Bronchial epithelial cell (primary cell): ENCODE results near the gene PGGHG. TPM values are rescaled to one million over a fixed set of nuclear protein-coding genes. Genes with fewer than 3 reads are reported as not detected.
"Not testable (repeated sequence)": the region's sequence is repeated elsewhere in the genome, so short reads cannot be mapped to it uniquely, and the experiment has no call there.

Experiments
- DNase-seq: peaks from one replicate; pipeline ENCODE4 v3.0.0-alpha.2; 2010; ENCODE audit warnings: low read depth
- FAIRE-seq: peaks from 2 replicates; lab custom pipeline; 2011; peaks lifted over from hg19 to GRCh38; lab: Jason Lieb, UNC
- H3K27me3 ChIP-seq: 2 replicates; pipeline ENCODE4 v1.5.1; 2011; ENCODE audit warnings: low read length; ENCODE audit not compliant: control insufficient read depth, insufficient read depth
- H3K36me3 ChIP-seq: 2 replicates; pipeline ENCODE4 v1.5.1; 2011; ENCODE audit warnings: low read length; ENCODE audit not compliant: control insufficient read depth, insufficient read depth
- H3K4me3 ChIP-seq: 2 replicates; pipeline ENCODE4 v1.5.1; 2011; ENCODE audit warnings: mild to moderate bottlenecking, low read depth, low read length, control low read depth
- CTCF ChIP-seq: IDR thresholded peaks from 2 replicates; pipeline ENCODE4 v1.5.1; 2011; ENCODE audit warnings: mild to moderate bottlenecking, moderate library complexity, low read length, control low read depth, inconsistent platforms; ENCODE audit not compliant: insufficient read depth, severe bottlenecking
- total RNA-seq: library from RNA; depleted of rRNA; stranded (reverse); fragments of >200 nt; gene quantifications from 2 replicates; pipeline ENCODE4 v1.2.1, GENCODE V29; 2014

Gene PGGHG
- total RNA-seq, 1 donor from 2014 or later: 3.2 TPM

DNA sequence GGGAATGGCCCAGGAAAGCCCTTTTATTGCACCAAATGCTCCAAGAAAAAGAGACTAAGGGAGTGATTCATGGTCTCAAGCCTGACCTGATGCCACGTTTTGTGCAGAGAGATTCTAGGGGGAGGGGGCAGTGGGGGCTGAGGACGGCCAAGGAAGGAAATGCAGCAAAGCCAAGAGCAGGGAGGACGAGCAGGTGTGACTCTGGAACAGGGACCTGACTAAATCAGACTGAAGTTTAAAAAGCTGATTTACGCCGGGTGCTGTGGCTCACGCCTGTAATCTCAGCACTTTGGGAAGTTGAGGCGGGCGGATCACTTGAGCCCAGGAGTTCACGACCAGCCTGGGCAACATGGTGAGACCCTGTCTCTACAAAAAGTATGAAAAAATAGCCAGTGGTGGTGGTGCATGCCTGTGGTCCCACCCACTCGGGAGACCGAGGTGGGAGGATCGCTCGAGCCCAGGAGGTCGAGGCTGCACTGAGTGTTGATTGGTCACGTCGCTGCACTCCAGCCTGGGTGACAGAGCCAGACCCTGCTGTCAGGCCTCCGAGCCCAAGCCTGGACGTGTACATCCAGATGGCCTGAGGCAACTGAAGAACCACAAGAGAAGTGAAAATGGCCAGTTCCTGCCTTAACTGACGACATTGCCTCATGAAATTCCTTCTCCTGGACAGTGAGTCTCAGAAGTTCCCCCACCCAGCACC lies 42.6 kb downstream of the PGGHG start:
- no peak for TF ChIP-seq CTCF
- FAIRE-seq: no peak
- Histone ChIP-seq H3K4me3 (no peak overlapping the region), H3K27me3 (peaks cover 4% of the 10 kb centered on the region), H3K36me3 (no peaks in the 10 kb centered on the region)
- no peak for DNase-seq

DNA sequence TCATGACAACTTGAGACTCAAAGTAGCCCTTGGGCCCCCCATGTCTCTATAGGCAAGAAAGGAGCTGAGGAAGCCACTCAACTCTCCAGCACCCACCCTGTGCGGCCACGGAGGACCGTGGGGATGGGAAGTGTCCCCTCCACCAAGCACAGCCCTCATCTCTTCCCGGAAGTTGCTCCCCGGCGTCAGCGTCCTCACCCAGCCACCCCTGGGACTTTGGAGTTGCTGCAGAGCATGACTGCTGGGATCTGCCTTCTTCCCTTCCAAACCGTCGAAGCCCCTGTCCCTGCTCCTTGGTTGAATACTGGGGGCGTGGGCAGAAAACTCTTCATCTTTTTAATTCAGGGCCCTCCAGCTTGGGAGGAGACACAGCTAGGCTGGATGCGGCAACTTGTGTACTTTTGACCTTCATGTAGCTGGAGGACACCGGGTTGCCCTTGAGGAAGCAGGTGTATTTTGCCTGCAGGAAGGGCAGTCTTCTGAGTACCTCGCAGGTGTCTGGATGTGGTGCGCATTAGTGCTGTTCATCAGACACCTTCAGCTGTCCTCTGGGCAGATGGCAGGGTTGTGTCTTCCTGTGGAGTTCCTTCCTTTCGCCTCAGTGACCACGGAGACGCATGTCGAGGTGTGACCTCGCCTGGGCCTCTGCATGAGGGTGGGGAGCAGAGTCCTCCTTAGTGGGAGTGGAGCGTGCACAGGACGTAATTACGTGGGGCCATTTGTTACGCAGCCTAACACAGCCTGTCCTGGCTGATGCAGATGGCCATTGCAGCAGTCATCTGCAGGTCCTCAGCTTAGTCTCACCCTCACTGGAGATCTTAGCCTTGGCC lies 43.9 kb downstream of the PGGHG start:
- FAIRE-seq (peak; percentile 13), DNase-seq (no peak)
- no peak for TF ChIP-seq CTCF
- Histone ChIP-seq H3K4me3 (no peak overlapping the region), H3K36me3 (no peaks in the 10 kb centered on the region), H3K27me3 (peaks cover 4% of the 10 kb centered on the region)

DNA sequence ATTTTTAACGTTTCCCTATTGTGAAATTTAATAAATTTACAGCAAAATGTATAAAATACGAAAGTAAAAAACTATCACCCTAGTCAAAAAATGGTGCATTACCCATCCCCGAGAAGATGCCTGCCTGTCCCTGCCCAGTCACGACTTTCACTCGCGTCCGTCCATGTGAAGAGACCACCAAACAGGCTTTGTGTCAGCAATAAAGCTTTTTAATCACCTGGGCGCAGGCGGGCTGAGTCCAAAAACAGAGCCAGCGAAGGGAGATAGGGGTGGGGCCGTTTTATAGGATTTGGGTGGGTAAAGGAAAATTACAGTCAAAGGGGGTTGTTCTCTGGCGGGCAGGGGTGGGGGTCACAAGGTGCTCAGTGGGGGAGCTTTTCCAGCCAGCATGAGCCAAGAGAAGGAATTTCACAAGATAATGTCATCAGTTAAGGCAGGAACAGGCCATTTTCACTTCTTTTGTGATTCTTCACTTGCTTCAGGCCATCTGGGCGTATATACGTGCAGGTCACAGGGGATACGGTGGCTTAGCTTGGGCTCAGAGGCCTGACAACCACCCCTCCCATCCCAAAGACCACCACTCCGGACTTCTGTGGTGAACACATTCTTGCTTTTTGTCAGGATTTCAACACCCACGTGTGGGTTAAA lies 44.8 kb downstream of the PGGHG start:
- FAIRE-seq, DNase-seq, H3K36me3 ChIP-seq, H3K27me3 ChIP-seq, H3K4me3 ChIP-seq: not testable (repeated sequence)

DNA sequence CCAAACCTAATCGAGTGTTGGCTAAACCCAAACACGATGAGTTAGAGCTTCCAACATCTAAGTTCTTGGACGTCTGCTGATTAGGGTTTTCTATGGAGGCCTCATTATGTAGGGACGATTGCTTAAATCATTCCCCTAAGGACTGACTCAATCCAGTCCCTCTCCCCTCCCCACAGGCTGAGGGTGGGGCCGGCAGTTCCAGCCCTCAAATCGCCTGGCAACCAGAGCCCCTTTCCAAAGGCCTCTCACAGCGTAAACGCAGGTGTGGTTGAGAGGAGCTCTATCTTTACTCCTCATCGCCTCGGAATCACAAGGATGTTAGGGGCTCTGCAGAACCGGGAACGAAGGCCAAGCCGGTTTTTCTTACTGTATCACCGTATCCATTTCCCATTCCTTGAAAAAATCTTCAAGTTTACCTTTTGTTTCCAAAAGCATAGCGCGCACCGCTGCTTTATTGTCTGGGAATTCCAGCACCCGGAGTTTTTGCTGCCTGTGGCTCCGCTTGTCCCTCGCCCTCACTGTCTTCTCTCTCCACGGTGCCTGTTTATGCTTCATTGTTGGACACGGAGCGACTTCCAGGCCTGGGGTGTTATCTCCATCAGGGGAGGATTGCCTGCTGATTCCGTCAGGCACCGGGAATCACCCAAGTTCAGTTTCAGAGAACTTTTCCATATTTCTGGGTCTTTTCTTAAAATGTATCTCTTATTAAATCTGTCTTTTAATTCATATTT lies 45.5 kb downstream of the PGGHG start:
- FAIRE-seq (no peak), DNase-seq (no peak)
- H3K4me3 ChIP-seq: no peak overlapping the region
- no peak for TF ChIP-seq CTCF
- peaks cover 4% of the 10 kb centered on the region for H3K27me3 ChIP-seq
- no peaks in the 10 kb centered on the region for H3K36me3 ChIP-seq

GRCh38 chr11:335779-336658 lies 47.1 kb downstream of the PGGHG start:
- FAIRE-seq: peak; percentile 43
- no peak for DNase-seq
- no peak for TF ChIP-seq CTCF
- no peak overlapping the region for H3K4me3 ChIP-seq
- no peaks in the 10 kb centered on the region for H3K36me3 ChIP-seq
- peaks cover 4% of the 10 kb centered on the region for H3K27me3 ChIP-seq
